Testis (tissue), 2 donors: ENCODE results near the gene CHKA.

Source experiments
- CTCF ChIP-seq, 3 experiments: fragments of 450-650 bp in 2 of 3; fragments of 200-600 bp in 1 of 3; sonication (generic) in 1 of 3; IDR thresholded peaks; one replicate each; pipeline ENCODE4 v1.5.1; 2016 to 2019; ENCODE audit warnings: antibody characterized with exemption in 3 of 3, mild to moderate bottlenecking in 2 of 3, moderate library complexity in 1 of 3
- POLR2A ChIP-seq: fragments of 450-650 bp; IDR thresholded peaks from one replicate; pipeline ENCODE4 v1.6.1; 2017; ENCODE audit warnings: antibody characterized with exemption, mild to moderate bottlenecking, moderate library complexity

- TF ChIP-seq CTCF (IDR thresholded peaks at IDR 0.05) (no peak), POLR2A (no peak)
Observed at GRCh38 chr11:68049509-68050370, 71.4 kb downstream of the CHKA start.
